Esophagus muscularis mucosa (tissue), 3 donors: Measurements from ENCODE around the gene BICC1.

Experiments
- POLR2A ChIP-seq: fragments of 450-650 bp; IDR thresholded peaks from one replicate; pipeline ENCODE4 v1.6.1; 2017; ENCODE audit warnings: antibody characterized with exemption, moderate library complexity, mild to moderate bottlenecking, low read depth
- TF ChIP-seq, protein P1 (sequence below), 3 experiments: fragments of 200-600 bp in 2 of 3; fragments of 450-650 bp in 1 of 3; sonication (generic) in 2 of 3; IDR thresholded peaks; one replicate each; pipeline ENCODE4 v1.5.1; 2017 to 2019; ENCODE audit warnings: antibody characterized with exemption in 3 of 3, mild to moderate bottlenecking in 2 of 3, moderate library complexity in 1 of 3

DNA sequence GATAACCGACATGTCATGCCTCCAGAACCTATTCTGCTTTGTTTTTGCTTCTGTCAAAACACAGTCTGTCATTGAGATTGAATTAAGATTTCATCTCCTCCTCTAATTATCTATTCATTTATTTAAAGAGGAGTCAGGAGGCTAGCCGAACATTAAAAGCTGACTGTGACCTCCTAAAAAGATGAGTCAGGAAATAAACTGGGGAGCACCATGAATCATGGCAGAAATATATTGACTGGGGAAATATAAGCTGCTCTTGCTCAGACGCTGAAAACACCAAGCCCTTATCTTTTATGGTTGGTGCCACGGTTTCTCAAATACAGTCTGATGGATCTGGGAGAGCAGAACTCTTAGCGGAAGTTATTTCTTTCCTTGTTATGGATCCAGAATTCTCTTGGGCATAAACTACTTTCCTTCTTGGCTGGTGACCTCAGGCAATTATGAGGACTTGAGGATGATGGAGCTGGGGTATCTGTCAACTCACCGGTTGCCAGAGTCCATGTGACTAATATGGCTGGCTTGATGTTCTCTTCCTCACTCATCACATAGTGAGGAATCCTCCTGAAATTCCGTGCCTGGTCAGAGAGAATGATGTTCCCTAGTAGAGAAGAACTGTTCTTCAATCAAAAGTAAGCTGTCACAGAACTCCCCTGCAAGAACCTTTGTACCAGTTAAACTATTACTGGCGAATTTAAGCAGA lies 356.2 kb downstream of the BICC1 start:
- TF ChIP-seq, protein P1, sequence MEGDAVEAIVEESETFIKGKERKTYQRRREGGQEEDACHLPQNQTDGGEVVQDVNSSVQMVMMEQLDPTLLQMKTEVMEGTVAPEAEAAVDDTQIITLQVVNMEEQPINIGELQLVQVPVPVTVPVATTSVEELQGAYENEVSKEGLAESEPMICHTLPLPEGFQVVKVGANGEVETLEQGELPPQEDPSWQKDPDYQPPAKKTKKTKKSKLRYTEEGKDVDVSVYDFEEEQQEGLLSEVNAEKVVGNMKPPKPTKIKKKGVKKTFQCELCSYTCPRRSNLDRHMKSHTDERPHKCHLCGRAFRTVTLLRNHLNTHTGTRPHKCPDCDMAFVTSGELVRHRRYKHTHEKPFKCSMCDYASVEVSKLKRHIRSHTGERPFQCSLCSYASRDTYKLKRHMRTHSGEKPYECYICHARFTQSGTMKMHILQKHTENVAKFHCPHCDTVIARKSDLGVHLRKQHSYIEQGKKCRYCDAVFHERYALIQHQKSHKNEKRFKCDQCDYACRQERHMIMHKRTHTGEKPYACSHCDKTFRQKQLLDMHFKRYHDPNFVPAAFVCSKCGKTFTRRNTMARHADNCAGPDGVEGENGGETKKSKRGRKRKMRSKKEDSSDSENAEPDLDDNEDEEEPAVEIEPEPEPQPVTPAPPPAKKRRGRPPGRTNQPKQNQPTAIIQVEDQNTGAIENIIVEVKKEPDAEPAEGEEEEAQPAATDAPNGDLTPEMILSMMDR (IDR thresholded peaks at IDR 0.05): no peak
- no peak for TF ChIP-seq POLR2A
